Subcutaneous adipose tissue (tissue), 4 donors: ENCODE results near the gene PTPRQ. TPM values are rescaled to one million over a fixed set of nuclear protein-coding genes. Genes with fewer than 3 reads are reported as not detected.

Experiments
- CTCF ChIP-seq: fragments of 450-650 bp; IDR thresholded peaks from one replicate; pipeline ENCODE4 v1.5.1; 2016; ENCODE audit warnings: low read depth, mild to moderate bottlenecking, control low read depth, antibody characterized with exemption, moderate library complexity
- total RNA-seq, 4 donors: library from RNA; depleted of rRNA; stranded (reverse); fragments of >200 nt; gene quantifications; one replicate each; pipeline ENCODE4 v1.1.0, GENCODE V29; 2016

Gene PTPRQ
- total RNA-seq, 4 donors from 2014 or later, result 0.34 to 5.5 (median 2.2) TPM

GRCh38 chr12:80676856-80677255 lies 232.8 kb downstream of the PTPRQ start:
- TF ChIP-seq CTCF, result no peak

- no peak for TF ChIP-seq CTCF
Measured at GRCh38 chr12:80677994-80678393, 234.0 kb downstream of the PTPRQ start.

GRCh38 chr12:80679346-80680131 lies 235.5 kb downstream of the PTPRQ start:
- TF ChIP-seq CTCF, result no peak

DNA sequence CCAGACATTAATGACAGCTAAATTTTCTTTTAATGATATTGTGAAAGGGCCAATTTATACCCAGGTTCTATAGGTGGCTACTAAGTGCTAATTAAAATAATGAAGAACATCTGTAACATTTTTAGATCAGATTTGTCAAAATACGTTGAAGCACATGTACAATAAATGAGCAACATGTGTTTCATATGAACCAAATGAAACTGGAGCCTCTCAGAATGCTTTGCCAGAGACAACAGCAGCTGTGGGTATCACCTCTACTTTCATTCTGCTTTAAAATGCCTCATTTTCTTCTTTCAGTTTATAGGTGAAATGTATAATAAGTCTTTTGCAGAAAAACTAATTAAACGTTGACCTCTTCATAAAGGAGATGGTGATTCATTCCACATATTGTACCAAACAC lies 237.3 kb downstream of the PTPRQ start:
- no peak for TF ChIP-seq CTCF

- TF ChIP-seq CTCF, result no peak
Measured at GRCh38 chr12:80681786-80682185, 237.8 kb downstream of the PTPRQ start.

DNA sequence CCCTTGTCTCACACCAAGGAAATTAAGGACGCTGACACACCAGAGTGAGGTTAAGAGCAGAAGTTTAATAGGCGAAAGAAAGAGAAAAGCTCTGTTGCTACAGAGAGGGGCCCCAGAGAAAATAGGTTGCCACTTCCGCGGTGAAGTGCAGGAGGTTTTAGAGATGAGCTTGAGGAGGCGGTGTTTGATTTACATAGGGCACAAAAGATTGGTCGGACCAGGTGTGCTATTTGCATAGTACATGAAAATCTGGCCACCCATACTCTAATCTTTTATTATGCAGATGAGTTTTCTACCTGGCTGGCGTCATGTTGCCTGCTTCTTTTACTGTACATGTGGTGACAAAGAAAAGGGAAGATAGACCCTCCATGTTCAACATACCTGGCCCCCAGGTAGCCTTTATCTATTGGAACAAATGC lies 240.1 kb downstream of the PTPRQ start:
- TF ChIP-seq CTCF, result no peak

DNA sequence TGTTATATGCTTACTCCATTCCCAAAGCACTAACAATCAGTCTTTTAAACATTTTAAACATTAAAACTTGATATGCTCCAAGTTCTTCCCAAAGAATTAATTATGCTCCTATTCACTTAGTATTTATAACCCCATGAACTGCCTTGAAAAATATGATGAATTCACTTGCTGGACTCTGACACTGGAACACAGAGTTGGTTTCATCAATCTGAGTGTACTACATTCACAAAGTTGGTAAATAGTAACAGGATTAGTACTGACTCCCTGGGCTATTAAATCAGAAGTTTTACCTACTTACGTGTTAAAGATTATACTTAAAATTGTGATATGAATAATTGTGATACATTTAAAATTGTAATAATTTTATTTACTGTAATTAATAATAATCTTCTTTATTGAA lies 246.1 kb downstream of the PTPRQ start:
- no peak for TF ChIP-seq CTCF
